WTC11 (cell line): ENCODE results near the gene IMPDH2. TPM values are rescaled to one million over a fixed set of nuclear protein-coding genes. Genes with fewer than 3 reads are reported as not detected.

ENCODE experiments used
- ATAC-seq: fragments of 200-7000 bp; cut with Tn5 transposase; 2 replicates; pipeline ENCODE4 v1.10.0; 2021; ENCODE audit warnings: mild to moderate bottlenecking, moderate library complexity
- CTCF ChIA-PET: fragments of 300-600 bp; sonication (Branson Sonifier 250); formaldehyde crosslinking; loops from one replicate; lab custom pipeline; 2021; ENCODE audit warnings: antibody characterized with exemption; lab: Charles Lee
- POLR2A ChIA-PET: fragments of 350-600 bp; sonication (Branson Sonifier 250); formaldehyde crosslinking; loops from one replicate; lab custom pipeline; 2021; ENCODE audit warnings: antibody characterized with exemption; lab: Charles Lee
- DNase-seq: peaks from one replicate; pipeline ENCODE4 v3.0.0; 2021; ENCODE audit warnings: low spot score
- H3K27ac Mint-ChIP-seq: 2 replicates; pipeline ENCODE4 v1.8.0; 2021; ENCODE audit warnings: mixed read lengths
- H3K27me3 Mint-ChIP-seq: 2 replicates; pipeline ENCODE4 v1.8.0; 2021; ENCODE audit warnings: low read depth, mild to moderate bottlenecking, moderate library complexity, mixed read lengths
- H3K36me3 Mint-ChIP-seq: 2 replicates; pipeline ENCODE4 v1.8.0; 2021; ENCODE audit warnings: mixed read lengths
- H3K4me1 Mint-ChIP-seq: 2 replicates; pipeline ENCODE4 v1.8.0; 2022; ENCODE audit warnings: mixed read lengths
- H3K4me3 Mint-ChIP-seq: 2 replicates; pipeline ENCODE4 v1.8.0; 2021; ENCODE audit warnings: mild to moderate bottlenecking, moderate library complexity, mixed read lengths
- H3K9me3 Mint-ChIP-seq: 2 replicates; pipeline ENCODE4 v1.8.0; 2021; ENCODE audit warnings: mixed read lengths
- ETV6 ChIP-seq: sonication (generic); formaldehyde crosslinking; IDR thresholded peaks from 2 replicates; pipeline ENCODE4 v1.8.1; 2022; ENCODE audit warnings: mild to moderate bottlenecking, missing genetic modification reagents
- FOXJ3 ChIP-seq: sonication (generic); formaldehyde crosslinking; IDR thresholded peaks from 2 replicates; pipeline ENCODE4 v1.9.0; 2021; ENCODE audit warnings: missing genetic modification reagents, mild to moderate bottlenecking, borderline replicate concordance
- FOXP1 ChIP-seq: sonication (generic); formaldehyde crosslinking; IDR thresholded peaks from 2 replicates; pipeline ENCODE4 v1.8.0; 2022; ENCODE audit warnings: missing genetic modification reagents, mild to moderate bottlenecking, moderate library complexity, borderline replicate concordance
- MYBL2 ChIP-seq: sonication (generic); formaldehyde crosslinking; IDR thresholded peaks from 2 replicates; pipeline ENCODE4 v1.8.1; 2023; ENCODE audit warnings: mild to moderate bottlenecking, moderate library complexity, missing genetic modification reagents
- NFYB ChIP-seq: sonication (generic); formaldehyde crosslinking; conservative IDR thresholded peaks from 2 replicates; pipeline ENCODE4 v1.8.0; 2022; ENCODE audit warnings: low read depth, missing genetic modification reagents
- NR2C2 ChIP-seq: sonication (generic); formaldehyde crosslinking; IDR thresholded peaks from 2 replicates; pipeline ENCODE4 v1.8.0; 2022; ENCODE audit warnings: mild to moderate bottlenecking, missing genetic modification reagents
- NR3C1 ChIP-seq: sonication (generic); formaldehyde crosslinking; conservative IDR thresholded peaks from 2 replicates; pipeline ENCODE4 v1.8.1; 2023; ENCODE audit warnings: low read depth, mild to moderate bottlenecking, missing genetic modification reagents
- PREB ChIP-seq: sonication (generic); formaldehyde crosslinking; IDR thresholded peaks from 2 replicates; pipeline ENCODE4 v1.8.1; 2022; ENCODE audit warnings: mild to moderate bottlenecking, missing genetic modification reagents, moderate library complexity, borderline replicate concordance
- ZNF532 ChIP-seq: fragments of 250-450 bp; sonication (Bioruptor Pico); IDR thresholded peaks from 2 replicates; pipeline ENCODE4 v1.9.0; 2021; ENCODE audit warnings: mild to moderate bottlenecking, borderline replicate concordance
- ZNF671 ChIP-seq: fragments of 250-450 bp; sonication (Bioruptor Pico); IDR thresholded peaks from 2 replicates; pipeline ENCODE4 v1.8.0; 2021; ENCODE audit warnings: mild to moderate bottlenecking
- total RNA-seq: library from RNA; stranded (reverse); gene quantifications from 3 replicates; pipeline ENCODE4 v1.2.3, GENCODE V29; 2021
- TF ChIP-seq, protein P1 (sequence below): fragments of 250-450 bp; sonication (Bioruptor Pico); IDR thresholded peaks from 2 replicates; pipeline ENCODE4 v1.9.0; 2021; ENCODE audit warnings: moderate library complexity, mild to moderate bottlenecking, inconsistent platforms, borderline replicate concordance
- TF ChIP-seq, protein P2 (sequence below): fragments of 250-450 bp; sonication (Bioruptor Pico); IDR thresholded peaks from 2 replicates; pipeline ENCODE4 v2.1.2; 2022; ENCODE audit warnings: mild to moderate bottlenecking, moderate library complexity
- TF ChIP-seq, protein P3 (sequence below): sonication (generic); formaldehyde crosslinking; IDR thresholded peaks from 2 replicates; pipeline ENCODE4 v1.8.1; 2022; ENCODE audit warnings: missing genetic modification reagents, borderline replicate concordance
- TF ChIP-seq, protein P4 (sequence below): sonication (generic); formaldehyde crosslinking; conservative IDR thresholded peaks from 2 replicates; pipeline ENCODE4 v1.8.1; 2022; ENCODE audit warnings: mild to moderate bottlenecking, missing genetic modification reagents
- TF ChIP-seq, protein P5 (sequence below): sonication (generic); formaldehyde crosslinking; IDR thresholded peaks from 2 replicates; pipeline ENCODE4 v1.8.0; 2022; ENCODE audit warnings: mild to moderate bottlenecking, missing genetic modification reagents

Gene IMPDH2
- total RNA-seq, 1 experiment from 2014 or later: 452 TPM

DNA sequence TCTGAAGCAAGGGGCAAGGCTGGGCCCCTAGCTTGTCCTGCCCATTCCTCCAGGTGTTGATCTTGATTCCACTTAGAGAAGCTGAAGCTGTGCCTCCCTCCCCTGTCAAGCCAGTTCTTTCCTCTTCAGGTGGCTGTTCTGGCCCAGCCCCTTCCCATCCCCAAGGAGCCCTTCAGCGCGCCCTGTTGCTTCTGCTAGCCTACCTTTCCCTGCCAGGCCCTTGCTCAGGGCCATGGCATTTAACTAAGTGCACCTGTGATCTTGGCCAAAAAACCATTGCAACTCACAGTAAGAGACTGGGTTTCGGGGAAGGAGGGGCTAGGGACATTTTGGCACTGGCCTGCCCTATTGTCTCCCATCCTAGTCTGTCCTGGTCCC, 23.9 kb downstream of the IMPDH2 start (continued):
- TF ChIP-seq, protein P1, sequence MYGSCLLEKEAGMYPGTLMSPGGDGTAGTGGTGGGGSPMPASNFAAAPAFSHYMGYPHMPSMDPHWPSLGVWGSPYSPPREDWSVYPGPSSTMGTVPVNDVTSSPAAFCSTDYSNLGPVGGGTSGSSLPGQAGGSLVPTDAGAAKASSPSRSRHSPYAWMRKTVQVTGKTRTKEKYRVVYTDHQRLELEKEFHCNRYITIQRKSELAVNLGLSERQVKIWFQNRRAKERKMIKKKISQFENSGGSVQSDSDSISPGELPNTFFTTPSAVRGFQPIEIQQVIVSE: no peak

- H3K27me3 Mint-ChIP-seq: no peaks in the 10 kb centered on the region
- ChIA-PET POLR2A (no interaction called here), CTCF (interaction anchor here (1.0 to 4.1 kb wide), 2 partner anchors 17 kb away, joined by 5 to 107 read pairs; partner anchors contain the start of gene P4HTM)
- no peak for DNase-seq
- no peak overlapping the region for H3K4me3 Mint-ChIP-seq
- H3K36me3 Mint-ChIP-seq: peaks cover 11% of the 10 kb centered on the region; the same call in 1 of the 2 replicates
- peaks cover 23% of the 10 kb centered on the region for H3K4me1 Mint-ChIP-seq
- H3K9me3 Mint-ChIP-seq: no peaks in the 10 kb centered on the region
- TF ChIP-seq, protein P2, sequence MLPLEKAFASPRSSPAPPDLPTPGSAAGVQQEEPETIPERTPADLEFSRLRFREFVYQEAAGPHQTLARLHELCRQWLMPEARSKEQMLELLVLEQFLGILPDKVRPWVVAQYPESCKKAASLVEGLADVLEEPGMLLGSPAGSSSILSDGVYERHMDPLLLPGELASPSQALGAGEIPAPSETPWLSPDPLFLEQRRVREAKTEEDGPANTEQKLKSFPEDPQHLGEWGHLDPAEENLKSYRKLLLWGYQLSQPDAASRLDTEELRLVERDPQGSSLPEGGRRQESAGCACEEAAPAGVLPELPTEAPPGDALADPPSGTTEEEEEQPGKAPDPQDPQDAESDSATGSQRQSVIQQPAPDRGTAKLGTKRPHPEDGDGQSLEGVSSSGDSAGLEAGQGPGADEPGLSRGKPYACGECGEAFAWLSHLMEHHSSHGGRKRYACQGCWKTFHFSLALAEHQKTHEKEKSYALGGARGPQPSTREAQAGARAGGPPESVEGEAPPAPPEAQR: no peak
- TF ChIP-seq PREB (no peak), FOXJ3 (CRISPR knock-in tag) (no peak), ZNF671 (CRISPR knock-in tag) (no peak), ETV6 (CRISPR knock-in tag) (no peak), NR3C1 (no peak), MYBL2 (CRISPR knock-in tag) (no peak), ZNF532 (CRISPR knock-in tag) (no peak), NR2C2 (CRISPR knock-in tag) (no peak), FOXP1 (no peak), NFYB (CRISPR knock-in tag) (no peak)
- TF ChIP-seq, protein P3, sequence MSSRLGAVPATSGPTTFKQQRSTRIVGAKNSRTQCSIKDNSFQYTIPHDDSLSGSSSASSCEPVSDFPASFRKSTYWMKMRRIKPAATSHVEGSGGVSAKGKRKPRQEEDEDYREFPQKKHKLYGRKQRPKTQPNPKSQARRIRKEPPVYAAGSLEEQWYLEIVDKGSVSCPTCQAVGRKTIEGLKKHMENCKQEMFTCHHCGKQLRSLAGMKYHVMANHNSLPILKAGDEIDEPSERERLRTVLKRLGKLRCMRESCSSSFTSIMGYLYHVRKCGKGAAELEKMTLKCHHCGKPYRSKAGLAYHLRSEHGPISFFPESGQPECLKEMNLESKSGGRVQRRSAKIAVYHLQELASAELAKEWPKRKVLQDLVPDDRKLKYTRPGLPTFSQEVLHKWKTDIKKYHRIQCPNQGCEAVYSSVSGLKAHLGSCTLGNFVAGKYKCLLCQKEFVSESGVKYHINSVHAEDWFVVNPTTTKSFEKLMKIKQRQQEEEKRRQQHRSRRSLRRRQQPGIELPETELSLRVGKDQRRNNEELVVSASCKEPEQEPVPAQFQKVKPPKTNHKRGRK (CRISPR knock-in tag): no peak
- TF ChIP-seq, protein P4, sequence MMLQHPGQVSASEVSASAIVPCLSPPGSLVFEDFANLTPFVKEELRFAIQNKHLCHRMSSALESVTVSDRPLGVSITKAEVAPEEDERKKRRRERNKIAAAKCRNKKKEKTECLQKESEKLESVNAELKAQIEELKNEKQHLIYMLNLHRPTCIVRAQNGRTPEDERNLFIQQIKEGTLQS (CRISPR knock-in tag): no peak
- TF ChIP-seq, protein P5, sequence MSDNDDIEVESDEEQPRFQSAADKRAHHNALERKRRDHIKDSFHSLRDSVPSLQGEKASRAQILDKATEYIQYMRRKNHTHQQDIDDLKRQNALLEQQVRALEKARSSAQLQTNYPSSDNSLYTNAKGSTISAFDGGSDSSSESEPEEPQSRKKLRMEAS (CRISPR knock-in tag): no peak
- ATAC-seq: no peak
- H3K27ac Mint-ChIP-seq: no peak overlapping the region
These were observed 24.6 kb downstream of the IMPDH2 start for GRCh38 chr3:49004352-49005302.
